Osteoblast (primary cell): Measurements from ENCODE around the gene ESPN. TPM values are rescaled to one million over a fixed set of nuclear protein-coding genes. Genes with fewer than 3 reads are reported as not detected.

Source experiments
- DNase-seq: peaks from one replicate; pipeline ENCODE4 v3.0.0; 2011; ENCODE audit warnings: low spot score, mixed read lengths; ENCODE audit not compliant: insufficient read length; ENCODE audit errors: missing footprints
- H2AFZ ChIP-seq: 2 replicates; pipeline ENCODE4 v1.6.0; 2011; ENCODE audit warnings: mild to moderate bottlenecking, low read length
- H3K27ac ChIP-seq: 2 replicates; pipeline ENCODE4 v1.5.1; 2011; ENCODE audit warnings: mild to moderate bottlenecking, low read depth, low read length, moderate library complexity
- H3K27me3 ChIP-seq: 2 replicates; pipeline ENCODE4 v1.6.0; 2012; ENCODE audit warnings: mild to moderate bottlenecking, control low read depth, inconsistent platforms, low read length, moderate library complexity; ENCODE audit not compliant: insufficient read depth
- H3K36me3 ChIP-seq: 2 replicates; pipeline ENCODE4 v1.5.1; 2011; ENCODE audit warnings: mild to moderate bottlenecking, low read length, control low read depth, moderate library complexity; ENCODE audit not compliant: insufficient read depth
- H3K4me1 ChIP-seq: 2 replicates; pipeline ENCODE4 v1.5.1; 2011; ENCODE audit warnings: mild to moderate bottlenecking, low read length, control low read depth, moderate library complexity; ENCODE audit not compliant: insufficient read depth
- H3K4me2 ChIP-seq: 2 replicates; pipeline ENCODE4 v1.6.0; 2011; ENCODE audit warnings: mild to moderate bottlenecking, low read length; ENCODE audit not compliant: insufficient read depth
- H3K4me3 ChIP-seq: fragments of 200-600 bp; sonication (generic); 3 replicates; pipeline ENCODE4 v1.5.1; 2012; ENCODE audit warnings: mild to moderate bottlenecking, low read length, inconsistent platforms; ENCODE audit not compliant: insufficient read depth
- H3K79me2 ChIP-seq: 2 replicates; pipeline ENCODE4 v1.6.0; 2012; ENCODE audit warnings: mild to moderate bottlenecking, low read length, control low read depth, inconsistent platforms; ENCODE audit not compliant: insufficient read depth
- H3K9me3 ChIP-seq: 2 replicates; pipeline ENCODE4 v1.5.1; 2011; ENCODE audit warnings: low read depth, low read length, control low read depth
- H4K20me1 ChIP-seq: 2 replicates; pipeline ENCODE4 v1.6.0; 2012; ENCODE audit warnings: mild to moderate bottlenecking, low read length, control low read depth; ENCODE audit not compliant: insufficient read depth
- total RNA-seq: library from RNA; depleted of rRNA; stranded (reverse); fragments of >200 nt; gene quantifications from 2 replicates; pipeline ENCODE4 v1.2.3, GENCODE V29; 2012
- TF ChIP-seq, protein P1 (sequence below): IDR thresholded peaks from 2 replicates; pipeline ENCODE4 v1.5.1; 2011; ENCODE audit warnings: mild to moderate bottlenecking, low read depth, low read length, moderate library complexity; ENCODE audit errors: extremely low read depth

ESPN gene
- total RNA-seq, 1 donor, result not detected

DNA sequence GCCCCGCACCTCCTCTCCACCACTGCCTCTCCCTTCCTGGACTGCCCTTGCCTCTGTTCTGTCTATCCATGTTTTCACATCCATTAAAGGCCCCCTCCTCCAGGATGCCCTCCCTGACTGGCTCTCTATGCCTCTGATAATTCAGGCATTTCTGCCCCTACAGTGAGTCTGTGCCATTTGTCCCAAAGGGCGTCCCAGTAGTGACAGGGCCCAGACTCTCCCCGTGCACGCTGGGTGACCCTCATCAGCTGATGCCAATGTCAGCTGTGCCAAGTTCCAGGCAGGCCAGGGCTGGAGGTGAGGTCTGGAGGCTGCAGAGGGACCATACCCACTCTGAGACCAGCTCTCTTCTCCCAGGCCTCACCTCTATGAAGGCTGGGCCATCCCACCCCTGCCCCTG is 70.1 kb downstream of the ESPN start:
- Histone ChIP-seq H3K36me3 (no peaks in the 10 kb centered on the region), H4K20me1 (peaks cover under 1% of the 10 kb centered on the region), H3K79me2 (peaks cover 3% of the 10 kb centered on the region), H3K27ac (no peak overlapping the region), H3K27me3 (no peaks in the 10 kb centered on the region), H3K9me3 (no peaks in the 10 kb centered on the region), H3K4me1 (peaks cover 33% of the 10 kb centered on the region), H3K4me2 (no peak overlapping the region), H3K4me3 (no peak overlapping the region), H2AFZ (no peak overlapping the region)
- DNase-seq, result no peak
- TF ChIP-seq, protein P1, sequence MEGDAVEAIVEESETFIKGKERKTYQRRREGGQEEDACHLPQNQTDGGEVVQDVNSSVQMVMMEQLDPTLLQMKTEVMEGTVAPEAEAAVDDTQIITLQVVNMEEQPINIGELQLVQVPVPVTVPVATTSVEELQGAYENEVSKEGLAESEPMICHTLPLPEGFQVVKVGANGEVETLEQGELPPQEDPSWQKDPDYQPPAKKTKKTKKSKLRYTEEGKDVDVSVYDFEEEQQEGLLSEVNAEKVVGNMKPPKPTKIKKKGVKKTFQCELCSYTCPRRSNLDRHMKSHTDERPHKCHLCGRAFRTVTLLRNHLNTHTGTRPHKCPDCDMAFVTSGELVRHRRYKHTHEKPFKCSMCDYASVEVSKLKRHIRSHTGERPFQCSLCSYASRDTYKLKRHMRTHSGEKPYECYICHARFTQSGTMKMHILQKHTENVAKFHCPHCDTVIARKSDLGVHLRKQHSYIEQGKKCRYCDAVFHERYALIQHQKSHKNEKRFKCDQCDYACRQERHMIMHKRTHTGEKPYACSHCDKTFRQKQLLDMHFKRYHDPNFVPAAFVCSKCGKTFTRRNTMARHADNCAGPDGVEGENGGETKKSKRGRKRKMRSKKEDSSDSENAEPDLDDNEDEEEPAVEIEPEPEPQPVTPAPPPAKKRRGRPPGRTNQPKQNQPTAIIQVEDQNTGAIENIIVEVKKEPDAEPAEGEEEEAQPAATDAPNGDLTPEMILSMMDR, result no peak

DNA sequence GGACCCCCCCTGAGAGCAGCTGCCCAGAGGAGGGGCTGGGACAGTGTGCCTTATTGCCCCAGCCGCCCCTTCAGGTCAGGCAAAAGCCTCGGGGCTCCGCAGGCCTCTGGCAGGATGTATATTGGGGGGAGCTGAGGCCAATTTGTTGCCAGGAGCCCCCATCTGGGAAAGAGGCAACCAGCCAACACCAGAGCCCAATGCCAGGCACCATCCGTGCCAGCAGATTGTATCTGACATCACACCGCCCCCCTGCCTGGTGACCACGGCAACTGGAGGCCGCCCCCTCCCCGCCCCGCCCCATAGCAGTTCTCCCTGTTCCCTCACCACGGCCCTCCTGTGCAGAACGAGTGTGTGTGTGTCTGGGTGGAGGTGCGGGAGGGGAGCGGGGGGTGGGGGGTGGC is 70.5 kb downstream of the ESPN start:
- Histone ChIP-seq H3K9me3 (no peaks in the 10 kb centered on the region), H3K79me2 (peaks cover 2% of the 10 kb centered on the region), H3K36me3 (no peaks in the 10 kb centered on the region), H4K20me1 (no peaks in the 10 kb centered on the region), H2AFZ (no peak overlapping the region), H3K4me3 (no peak overlapping the region), H3K27me3 (no peaks in the 10 kb centered on the region), H3K4me2 (no peak overlapping the region), H3K27ac (no peak overlapping the region), H3K4me1 (peaks cover 31% of the 10 kb centered on the region)
- TF ChIP-seq, protein P1, result no peak
- DNase-seq, result no peak

DNA sequence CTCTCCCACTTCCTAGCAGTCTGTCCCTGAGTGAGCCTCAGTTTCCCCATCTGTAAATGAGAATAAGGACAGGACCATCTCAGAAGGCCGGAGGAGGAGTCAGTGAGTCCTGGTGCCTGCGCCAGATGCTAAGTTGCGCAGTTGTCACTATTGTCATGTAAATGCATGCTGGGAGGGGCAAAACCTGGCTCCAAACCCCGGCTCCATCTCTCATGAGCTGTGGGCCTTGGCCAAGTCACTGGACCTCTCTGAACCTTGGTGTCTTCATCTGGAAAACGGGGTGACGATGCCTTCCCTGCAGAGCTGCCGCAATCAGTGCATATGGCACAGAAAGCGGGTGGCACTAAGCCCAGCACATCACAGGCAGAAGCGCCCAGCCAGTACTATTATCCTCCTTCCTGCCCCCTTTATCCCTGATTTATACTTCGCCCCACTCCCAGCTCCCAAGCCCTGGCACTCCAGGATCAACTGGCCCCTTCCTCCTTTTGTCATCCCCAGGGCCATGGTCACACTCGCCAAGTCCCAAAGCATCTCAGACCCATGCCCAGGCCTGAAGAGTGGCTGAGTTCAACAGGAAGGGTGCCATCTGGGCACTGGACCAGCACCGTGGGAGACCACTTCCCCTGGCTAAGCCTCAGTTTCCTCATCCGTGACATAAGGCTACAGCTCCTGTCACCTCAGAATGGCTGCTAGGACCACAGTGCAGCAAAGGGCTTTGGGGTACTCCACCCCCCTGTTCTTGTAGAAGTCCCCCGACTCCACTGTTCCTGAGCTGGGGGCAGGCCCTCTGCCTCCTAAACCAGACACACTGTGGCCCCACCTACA is 71.2 kb downstream of the ESPN start:
- peak overlapping the region; percentile 86 for H3K4me2 ChIP-seq

DNA sequence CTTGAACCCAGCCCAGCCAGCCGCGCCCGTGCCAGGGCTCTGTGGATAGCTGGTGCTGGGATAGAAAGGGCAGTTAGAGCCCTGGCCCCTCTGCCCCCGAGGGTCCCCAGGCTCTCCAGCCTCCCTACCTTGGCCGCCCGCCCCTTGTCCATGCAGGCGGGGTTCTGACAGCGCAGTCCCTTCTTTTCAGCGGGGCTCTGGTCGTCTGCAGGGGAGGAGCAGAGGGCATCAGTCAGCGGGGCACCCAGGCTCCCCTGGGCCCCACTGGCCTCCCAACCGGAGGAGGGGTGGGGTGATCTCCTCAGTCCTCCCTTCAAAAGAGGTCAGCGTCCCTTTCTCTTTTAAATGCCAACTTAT is 71.8 kb downstream of the ESPN start:
- H2AFZ ChIP-seq, result peak overlapping the region; percentile 54
- no peak for DNase-seq
- peaks cover 33% of the 10 kb centered on the region for H3K4me1 ChIP-seq

More for the DNA sequence above, 71.2 kb downstream of the ESPN start:
- Histone ChIP-seq H3K36me3 (no peaks in the 10 kb centered on the region), H2AFZ (no peak overlapping the region), H3K27ac (no peak overlapping the region), H3K4me3 (peak overlapping the region; percentile 79), H3K4me1 (peaks cover 33% of the 10 kb centered on the region), H4K20me1 (no peaks in the 10 kb centered on the region), H3K27me3 (no peaks in the 10 kb centered on the region), H3K79me2 (no peaks in the 10 kb centered on the region), H3K9me3 (no peaks in the 10 kb centered on the region)
- DNase-seq, result no peak
- TF ChIP-seq, protein P1, result no peak

More for the DNA sequence above, 71.8 kb downstream of the ESPN start:
- Histone ChIP-seq H3K9me3 (no peaks in the 10 kb centered on the region), H3K4me3 (peak overlapping the region; percentile 79), H3K4me2 (peak overlapping the region; percentile 86), H3K27me3 (no peaks in the 10 kb centered on the region), H3K79me2 (no peaks in the 10 kb centered on the region), H4K20me1 (no peaks in the 10 kb centered on the region), H3K36me3 (no peaks in the 10 kb centered on the region), H3K27ac (no peak overlapping the region)
- TF ChIP-seq, protein P1, result no peak
